Measurements from ENCODE around the gene OSBPL9.
"Not testable (repeated sequence)": the region's sequence is repeated elsewhere in the genome, so short reads cannot be mapped to it uniquely, and the experiment has no call there.

The OSBPL9 gene

DNA sequence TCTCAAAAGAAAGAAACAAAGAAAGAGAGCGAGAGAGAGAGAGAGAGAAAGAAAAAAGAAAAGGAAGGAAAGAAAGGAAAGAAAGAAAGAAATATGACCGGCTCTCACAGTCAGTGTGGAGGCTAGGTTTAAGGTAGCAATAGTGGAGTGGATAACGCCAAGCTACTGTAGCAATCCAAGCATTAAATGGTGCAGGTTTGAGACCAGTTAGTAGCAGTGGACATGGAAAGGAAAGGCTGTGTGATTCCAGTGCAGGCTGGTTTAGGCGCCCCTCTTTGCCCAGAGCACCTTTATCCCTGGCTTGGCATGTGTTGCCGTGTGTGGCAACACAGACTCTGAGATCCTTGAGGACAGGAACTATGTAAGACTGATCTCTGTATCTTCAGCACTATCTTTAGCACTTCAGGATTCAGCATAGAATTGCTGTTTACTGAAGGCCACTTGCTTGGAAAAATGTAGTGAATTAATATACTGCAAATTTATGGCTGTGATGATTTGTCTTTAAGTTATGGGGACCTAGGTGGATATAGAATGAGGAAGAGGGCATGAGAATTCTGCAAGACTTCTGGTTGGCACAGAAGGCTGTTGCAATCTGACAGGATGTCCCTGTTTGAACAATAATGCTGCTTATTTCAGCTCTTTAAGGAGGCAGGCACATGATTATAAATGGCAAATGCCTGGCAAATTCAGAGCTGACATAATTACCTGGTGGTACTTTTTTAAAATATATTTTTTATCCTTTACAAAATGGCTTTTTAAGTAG, 10.8 kb upstream of the OSBPL9 start:
- DNase-seq (ENCODE audit: low read depth, low spot score) = no peak

DNA sequence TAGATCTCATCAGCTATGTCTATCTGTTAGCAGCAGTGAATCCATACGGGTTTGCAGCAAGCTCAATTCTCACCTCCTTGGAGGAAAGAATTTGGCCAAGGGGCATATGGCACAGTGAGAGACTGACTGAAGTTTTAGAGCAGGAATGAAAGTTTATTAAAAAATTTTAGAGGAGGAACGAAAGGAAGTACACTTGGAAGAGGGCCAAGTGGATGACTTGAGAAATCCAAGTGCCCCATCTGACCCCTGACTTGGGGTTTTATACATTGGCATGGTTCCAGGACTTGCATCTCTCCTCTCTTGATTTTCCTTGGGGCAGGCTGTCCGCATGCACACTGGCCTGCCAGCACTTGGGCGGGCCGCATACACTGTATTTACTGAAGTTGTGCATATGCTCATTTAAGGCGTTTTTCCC, 9.2 kb upstream of the OSBPL9 start:
- no peak for DNase-seq (ENCODE audit: low read depth, low spot score)

DNA sequence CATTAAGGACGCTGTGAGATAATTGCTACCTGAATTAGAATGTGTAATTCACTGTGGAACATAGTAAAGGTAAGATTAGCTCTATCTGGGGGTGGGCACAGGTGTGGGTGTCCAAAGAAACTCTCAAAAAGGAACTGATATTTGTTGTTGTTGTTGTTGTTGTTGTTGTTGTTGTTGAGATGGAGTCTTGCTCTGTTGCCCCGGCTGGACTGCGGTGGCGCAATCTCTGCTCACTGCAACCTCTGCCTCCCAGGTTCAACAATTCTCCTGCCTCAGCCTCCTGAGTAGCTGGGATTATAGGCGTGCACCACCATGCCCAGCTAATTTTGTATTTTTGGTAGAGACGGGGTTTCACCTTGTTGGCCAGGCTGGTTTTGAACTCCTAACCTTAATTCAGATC, 6.8 kb upstream of the OSBPL9 start:
- DNase-seq (ENCODE audit: low read depth, low spot score) = not testable (repeated sequence)

DNA sequence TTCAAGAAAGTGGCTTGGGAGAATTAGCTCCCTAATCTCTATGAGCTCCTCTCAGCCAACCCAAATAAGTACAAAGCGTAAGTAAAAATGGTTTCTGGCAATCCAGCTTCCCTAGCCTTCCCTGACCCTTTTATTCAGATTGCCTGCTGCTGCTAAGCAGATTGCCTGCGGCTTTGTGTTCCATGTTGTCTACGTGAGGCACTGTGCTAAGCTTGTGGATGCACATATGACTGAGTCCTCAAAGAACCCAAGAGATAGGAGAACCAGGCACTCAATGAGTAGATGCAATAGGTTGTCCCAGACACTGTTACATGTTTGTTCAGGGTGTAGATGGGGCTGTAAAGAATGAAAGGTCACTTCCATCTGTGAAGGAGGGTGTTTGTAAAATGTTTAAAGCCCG, 6.3 kb upstream of the OSBPL9 start:
- DNase-seq (ENCODE audit: low read depth, low spot score) = no peak

DNA sequence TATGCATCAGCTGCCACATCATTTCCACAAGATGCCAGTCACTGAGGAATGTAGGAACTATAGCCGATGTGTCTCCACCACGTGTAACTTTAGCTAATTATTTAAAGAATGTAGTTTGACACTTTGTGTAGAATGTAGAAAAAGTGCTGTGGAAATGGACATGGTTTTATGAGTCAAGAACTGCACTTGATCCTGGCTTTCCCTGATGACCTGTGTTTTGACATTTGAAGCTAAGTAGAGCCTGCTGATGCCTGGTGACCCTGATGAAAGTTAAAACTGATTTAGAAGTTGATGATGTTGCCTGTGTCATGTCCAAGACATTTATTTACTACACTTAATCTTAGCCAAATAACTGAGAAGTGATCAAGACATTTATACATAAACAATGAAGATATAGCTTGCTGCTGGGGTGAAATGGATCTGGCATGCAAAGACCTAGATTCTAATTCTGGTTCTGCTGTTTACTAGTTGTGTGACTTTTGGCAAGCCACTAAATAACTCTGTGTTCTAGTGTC, 4.4 kb upstream of the OSBPL9 start:
- DNase-seq (ENCODE audit: low read depth, low spot score) = no peak

DNA sequence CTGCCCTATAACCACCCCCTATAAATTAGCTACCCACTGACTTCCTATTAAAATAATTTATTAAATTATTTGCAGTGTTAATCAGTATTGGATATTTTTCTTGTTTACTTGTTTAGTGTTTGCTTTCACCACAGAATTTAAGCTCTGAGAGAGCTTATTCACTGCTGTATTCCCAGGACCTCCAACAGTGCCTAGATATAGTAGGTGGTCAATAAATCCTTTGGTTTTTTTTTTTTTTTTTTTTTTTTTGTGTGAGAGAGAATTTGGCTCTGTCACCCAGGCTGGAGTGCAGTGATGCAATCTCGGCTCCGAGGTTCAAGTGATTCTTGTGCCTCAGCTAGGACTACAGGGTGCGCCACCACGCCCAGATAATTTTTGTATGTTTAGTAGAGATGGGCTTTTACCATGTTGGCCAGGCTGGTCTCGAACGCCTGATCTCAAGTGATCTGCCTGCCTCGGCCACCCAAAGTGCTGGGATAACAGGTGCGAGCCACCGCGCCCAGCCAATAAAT, 1.1 kb upstream of the OSBPL9 start:
- no peak for DNase-seq (ENCODE audit: low read depth, low spot score)

DNA sequence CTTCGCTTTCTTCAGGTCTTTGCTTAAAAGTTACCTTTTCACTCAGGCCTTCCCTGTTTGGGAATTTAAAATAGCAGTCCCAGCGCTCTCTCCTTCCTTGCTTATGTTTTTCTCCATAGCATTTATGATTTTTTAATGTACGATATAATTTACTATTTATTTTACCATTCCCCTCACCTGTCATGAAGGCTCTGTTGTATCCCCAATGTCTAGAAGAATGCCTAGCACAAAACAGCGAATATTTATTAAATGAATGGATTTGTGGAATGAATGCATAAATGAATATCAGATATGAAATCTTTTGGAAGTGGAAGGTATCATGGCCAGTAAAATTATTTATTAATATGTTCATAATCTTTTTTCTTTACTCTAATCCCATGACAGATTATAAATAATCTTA, 402 bp upstream of the OSBPL9 start:
- DNase-seq (ENCODE audit: low read depth, low spot score) = no peak

DNA sequence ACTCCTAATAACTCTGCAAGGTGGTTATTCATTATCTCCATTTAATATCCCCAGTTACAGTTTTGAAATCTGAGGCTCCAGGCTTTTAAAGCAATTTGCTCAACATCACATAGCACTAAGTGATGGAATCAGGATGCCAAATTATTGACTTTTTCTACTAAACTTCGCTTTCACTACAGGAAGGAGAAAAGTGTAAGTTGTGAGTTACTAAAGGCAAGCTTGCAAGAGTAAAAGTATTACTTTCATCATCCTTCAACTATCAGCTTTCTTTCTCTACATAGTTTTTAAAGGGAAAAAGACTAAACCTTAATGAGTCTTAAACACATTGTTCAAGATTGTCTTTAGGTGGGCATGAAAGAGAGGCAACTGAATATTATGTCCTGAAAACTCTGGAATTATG, 1.8 kb downstream of the OSBPL9 start:
- DNase-seq (ENCODE audit: low read depth, low spot score) = no peak

DNA sequence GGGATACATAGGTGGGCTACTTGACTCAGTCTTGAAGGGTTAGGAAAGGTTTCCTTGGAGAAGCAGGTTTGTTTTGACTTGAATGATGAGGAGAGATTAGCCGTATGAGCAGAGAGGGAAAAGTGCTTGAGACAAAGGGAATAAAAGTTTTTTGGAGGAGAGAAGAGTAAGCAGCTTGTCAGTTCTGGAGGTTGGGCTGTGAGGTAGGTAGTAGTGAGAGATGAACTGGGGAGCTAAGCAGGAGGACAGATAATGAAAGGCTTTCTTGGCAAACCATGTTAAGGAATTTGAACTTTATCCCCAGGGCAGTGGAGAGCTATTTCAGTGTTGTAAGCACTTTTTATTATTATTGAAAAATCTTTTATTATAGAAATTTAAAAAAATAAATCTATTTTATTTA, 3.6 kb downstream of the OSBPL9 start:
- DNase-seq (ENCODE audit: low read depth, low spot score) = no peak

DNA sequence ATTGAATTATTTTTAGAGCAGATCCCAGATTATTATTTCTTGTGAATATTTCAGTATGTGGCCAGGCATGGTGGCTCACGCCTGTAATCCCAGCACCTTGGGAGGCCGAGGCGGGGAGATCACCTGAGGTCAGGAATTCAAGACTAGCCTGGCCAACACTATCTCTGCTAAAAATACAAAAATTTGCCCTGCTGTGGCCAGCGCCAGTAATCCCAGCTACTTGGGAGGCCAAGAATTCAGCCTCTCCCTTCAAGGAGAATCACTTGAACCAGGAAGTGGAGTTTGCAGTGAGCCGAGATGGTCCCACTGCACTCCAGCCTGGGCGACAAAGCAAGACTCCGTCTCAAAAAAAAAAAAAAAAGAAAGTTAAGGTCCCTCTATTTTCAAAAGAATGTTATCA, 4.3 kb downstream of the OSBPL9 start:
- no peak for DNase-seq (ENCODE audit: low read depth, low spot score)

DNA sequence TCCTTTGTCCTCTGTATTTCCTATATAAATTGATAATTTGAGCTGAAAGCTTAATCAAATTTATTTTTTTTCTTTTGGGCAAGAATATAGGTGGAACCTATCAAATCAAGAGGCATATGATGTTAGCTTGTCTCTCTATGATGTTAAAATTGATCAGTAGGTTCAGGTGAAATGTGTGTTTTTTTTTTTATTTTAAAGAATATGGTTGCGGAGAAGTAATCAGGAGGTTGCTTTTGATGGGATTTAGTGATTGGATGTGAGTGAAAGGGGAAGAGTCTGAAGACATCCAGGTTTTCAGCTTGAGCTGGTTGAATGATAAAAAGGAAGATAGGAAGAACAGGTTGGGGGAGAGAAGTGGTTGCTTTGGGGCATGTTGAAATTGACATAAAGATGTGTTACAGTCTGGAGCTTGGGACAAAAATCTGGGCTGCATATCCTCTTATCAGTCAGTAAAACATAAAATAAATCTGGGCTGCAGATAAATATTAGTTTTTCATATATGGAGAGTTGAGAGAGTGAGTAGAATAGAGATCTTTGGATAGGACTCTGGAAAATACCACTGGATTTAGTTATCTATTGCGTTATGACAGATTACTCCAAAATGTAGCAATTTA, 5.1 kb downstream of the OSBPL9 start:
- DNase-seq (ENCODE audit: low read depth, low spot score) = no peak

DNA sequence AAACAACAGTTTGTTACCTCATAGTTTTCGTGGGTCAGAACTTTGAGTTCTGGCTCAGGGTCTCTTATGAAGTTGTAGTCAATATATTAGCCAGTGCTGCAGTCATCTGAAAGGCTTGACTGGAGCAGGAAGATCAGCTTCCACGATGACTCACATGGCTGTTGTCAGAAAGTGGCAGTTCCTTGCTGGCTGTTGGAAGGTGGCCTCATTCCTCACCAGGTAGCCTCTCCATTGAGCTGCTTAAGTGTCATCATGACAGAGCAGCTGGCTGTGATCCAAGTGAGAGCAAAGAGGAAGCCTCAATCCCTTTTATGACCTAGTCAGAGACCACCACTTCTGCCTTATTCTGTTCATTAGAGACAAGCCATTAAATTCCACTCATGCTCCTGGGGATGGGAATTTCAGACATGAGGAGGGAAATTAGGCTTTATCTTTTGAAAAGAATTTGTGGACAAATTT, 5.6 kb downstream of the OSBPL9 start:
- DNase-seq (ENCODE audit: low read depth, low spot score) = no peak

DNA sequence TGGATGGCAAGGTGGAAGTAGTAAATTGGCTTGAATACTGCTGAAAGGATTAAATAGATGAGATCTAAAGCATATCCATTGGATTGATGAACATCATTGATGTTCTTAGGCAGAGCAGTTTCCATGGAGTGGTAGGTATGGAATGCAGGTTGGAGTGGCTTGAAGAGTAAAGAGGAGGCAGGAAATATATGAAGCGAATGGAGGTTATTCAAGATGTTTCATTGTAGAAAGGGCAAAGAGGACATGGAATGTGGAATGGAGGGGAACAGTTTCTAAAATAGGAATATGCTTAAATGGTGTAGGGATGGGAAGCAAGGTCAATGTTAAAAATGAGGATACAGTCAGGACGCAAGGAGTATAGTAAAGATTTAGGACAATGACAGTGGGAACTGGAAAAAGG, 6.1 kb downstream of the OSBPL9 start:
- no peak for DNase-seq (ENCODE audit: low read depth, low spot score)

DNA sequence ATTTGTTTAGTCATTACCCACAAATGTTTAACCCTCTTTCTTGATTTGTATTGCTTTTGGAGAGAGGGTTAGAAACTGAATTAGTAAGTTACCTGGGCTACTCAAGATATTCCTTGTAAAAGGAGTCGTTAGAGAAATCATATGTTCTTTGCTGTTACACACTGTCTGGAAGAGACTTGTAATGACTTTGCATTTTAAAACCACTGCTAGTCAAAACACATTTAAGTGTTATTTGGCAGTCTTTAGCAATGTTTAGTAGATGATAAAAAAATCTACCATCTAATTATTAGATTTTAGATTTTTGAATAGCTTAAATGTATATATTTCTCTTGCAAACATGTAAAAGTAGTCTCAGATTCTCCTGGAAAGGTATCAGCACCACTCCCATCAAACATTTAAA, 6.6 kb downstream of the OSBPL9 start:
- DNase-seq (ENCODE audit: low read depth, low spot score) = no peak

DNA sequence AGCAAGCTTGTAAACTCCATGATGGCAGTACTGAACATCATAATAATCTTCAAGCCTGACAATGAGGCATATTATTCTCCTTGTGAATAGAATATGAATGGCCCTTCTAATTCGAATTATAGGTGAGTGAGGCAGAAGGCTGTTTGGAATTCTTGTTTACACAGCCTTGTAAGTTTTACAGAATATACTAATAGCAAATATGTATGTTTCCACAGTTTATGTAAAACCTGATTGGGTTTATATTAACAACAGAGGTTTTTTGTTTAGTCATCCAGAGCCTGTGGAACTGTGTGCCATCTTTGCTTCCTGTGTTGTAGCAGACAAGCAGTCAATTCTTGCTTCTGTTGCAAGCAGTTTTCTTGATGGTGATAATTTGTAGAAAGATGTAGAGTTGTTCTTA, 8.0 kb downstream of the OSBPL9 start:
- DNase-seq (ENCODE audit: low read depth, low spot score) = no peak

DNA sequence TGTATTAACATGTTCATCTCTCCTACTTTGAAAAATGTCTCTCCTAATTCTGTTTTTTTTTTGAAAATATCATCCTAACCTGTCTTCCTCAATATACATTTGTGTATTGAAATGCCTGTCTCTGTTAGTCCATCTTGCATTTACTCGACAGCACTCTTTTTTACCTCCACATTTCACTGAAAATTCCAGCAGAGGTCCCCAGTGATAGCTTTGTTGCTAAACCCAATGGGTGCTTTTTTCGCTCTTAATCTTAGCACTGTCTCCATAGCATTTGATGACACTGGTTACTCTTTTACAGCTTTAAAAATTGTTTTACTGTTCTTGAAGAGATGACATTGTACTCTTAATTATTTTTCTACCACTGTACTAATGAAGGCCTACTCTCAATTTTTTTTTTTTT, 10.8 kb downstream of the OSBPL9 start:
- DNase-seq (ENCODE audit: low read depth, low spot score) = no peak

DNA sequence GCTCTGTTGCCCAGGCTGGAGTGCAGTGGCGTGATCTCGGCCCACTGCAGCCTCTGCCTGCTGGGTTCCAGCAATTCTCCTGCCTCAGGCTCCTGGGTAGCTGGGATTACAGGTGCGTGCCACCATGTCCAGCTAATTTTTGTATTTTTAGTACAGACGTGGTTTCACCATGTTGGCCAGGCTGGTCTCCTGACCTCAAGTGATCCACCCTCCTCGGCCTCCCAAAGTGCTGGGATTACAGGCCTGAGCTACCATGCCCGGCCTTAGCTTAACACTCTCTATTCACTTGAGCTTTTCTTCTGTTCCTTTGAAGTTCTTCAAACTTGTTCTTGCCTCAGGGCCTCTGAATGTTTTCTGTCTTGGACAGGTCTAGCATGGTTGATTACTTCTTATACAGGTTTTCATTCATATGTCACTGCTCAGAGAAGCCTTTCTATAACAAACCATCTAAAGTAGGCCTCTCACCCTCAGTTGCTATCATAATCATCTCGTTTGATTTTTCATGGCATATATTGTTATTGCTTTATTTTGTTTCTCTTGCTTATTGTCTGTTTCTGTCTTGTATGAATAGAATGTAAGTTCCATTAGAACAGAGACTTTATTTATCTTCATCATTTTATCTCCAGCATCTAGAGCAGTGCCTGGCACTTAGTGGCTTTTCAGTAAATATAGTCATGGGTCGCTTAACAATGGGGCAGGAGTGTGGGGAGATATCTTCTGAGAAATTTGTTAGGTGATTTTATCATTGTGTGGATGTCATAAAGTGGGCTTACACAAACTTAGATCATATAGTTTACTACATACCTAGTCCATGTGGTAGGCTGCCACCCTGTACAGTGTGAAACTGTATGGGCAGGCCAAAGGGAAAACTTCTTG, 12.1 kb downstream of the OSBPL9 start:
- no peak for DNase-seq (ENCODE audit: low read depth, low spot score)

DNA sequence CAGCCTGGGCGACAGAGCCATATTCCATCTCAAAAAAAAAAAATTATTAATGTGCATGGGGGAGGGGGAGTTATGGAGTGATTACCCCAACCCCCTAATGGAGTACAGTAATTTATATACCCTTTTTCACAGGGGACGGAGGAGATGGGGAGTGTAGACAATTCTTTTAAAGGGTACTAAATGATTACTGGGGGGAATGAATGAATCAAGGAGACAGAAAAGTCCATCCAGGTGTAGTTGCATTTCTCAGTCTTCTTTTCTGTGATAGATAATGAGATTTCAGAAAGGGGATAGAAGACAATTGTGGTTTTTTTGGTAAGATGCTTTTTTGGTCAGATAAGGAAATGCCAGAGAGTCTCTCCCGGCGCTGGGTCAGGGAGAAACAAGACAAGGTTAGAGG, 13.0 kb downstream of the OSBPL9 start:
- DNase-seq (ENCODE audit: low read depth, low spot score) = no peak

DNA sequence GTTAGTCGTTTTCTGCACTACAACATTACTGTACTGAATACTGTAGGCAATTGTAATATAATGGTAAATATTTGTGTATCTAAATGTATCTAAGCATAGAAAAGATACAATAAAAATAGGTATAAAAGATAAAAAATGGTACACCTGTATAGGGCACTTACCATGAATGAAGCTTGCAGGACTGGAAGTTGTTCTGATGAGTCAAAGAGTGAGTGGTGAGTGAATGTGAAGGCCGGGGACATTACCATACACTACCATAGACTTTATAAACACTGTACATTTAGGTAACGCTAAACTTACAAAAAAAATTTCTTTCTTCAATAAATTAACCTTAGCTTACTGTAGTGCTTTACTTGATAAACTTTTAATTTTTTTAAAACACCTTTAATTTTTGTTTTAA, 13.5 kb downstream of the OSBPL9 start:
- no peak for DNase-seq (ENCODE audit: low read depth, low spot score)

DNA sequence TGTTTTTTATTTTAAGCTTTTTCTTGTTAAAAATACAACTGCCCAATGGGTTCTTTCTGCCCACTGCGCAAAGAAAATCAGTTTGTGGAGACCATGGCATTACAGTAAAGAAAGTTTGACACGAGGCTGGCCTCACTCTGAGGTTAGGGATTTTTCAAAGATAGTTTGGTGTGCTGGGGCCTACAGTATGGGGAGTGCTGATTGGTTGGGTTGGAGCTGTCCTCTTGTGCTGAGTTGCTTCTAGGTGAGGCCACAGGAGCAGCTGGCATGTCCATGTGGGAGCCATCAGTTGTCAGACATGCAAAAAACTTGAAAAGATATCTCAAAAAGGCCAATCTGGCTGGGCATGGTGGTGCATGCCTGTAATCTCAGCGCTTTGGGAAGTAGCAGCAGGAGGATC, 14.0 kb downstream of the OSBPL9 start:
- DNase-seq (ENCODE audit: low read depth, low spot score) = no peak

DNA sequence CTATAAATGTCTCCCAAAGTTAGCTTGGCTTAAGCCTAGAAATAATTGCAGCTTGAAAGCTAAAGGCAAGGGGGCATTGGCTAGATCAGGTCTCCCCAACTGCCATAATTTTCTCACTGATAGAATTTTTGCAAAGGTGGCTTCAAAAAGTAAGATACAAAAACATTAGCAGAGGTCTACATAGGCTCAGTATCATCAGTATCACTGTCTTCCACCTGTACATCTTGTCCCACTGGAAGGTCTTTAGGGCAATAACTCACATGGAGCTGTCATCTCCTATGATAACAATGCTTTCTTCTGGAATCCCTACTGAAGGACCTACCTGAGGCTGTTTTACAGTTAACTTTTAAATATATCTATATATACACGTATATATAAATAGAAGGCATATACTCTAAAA, 14.9 kb downstream of the OSBPL9 start:
- no peak for DNase-seq (ENCODE audit: low read depth, low spot score)

DNA sequence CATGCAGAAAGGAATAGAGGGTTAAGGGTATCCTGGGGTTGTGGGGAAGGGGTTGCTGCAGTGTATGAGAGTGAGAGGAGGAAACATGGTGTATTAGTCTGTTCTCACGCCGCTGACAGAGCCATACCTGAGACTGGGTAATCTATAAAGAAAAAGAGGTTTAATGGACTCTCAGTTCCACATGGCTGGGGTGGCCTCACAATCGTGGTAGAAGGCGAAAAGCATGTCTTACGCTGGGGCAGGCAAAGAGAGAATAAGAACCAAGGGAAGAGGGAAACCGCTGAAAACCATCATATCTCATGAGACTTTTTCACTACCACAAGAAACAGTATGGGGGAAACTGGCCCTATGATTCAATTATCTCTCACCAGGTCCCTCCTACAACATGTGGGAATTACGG, 17.7 kb downstream of the OSBPL9 start:
- no peak for DNase-seq (ENCODE audit: low read depth, low spot score)
